Measurements from ENCODE around the gene ARHGEF39.

GRCh38 chr9:35661756-35662350, 3.1 kb downstream of the ARHGEF39 start:
- TF ChIP-seq POLR2AphosphoS5 (IDR thresholded peaks at IDR 0.05; ENCODE audit: borderline replicate concordance, low read depth, low read length) (no peak; the same call in 1 of the 2 replicates), EZH2 (IDR thresholded peaks at IDR 0.05) (no peak), FOXP2 (optimal IDR thresholded peaks at IDR 0.05; ENCODE audit: control extremely low read depth, extremely low read length, insufficient read depth) (no peak)

All from SK-N-MC (cell line).